Chondrocyte (in vitro differentiated cells): ENCODE measurements around the gene SHISA9. TPM values are rescaled to one million over a fixed set of nuclear protein-coding genes. Genes with fewer than 3 reads are reported as not detected.

ENCODE experiments used
- DNase-seq: peaks from one replicate; pipeline ENCODE4 v3.0.0; 2021; ENCODE audit warnings: mixed read lengths, low spot score
- H3K27ac Mint-ChIP-seq: one replicate; pipeline ENCODE4 v1.8.0; 2021; ENCODE audit warnings: mild to moderate bottlenecking, moderate library complexity, mixed read lengths; ENCODE audit not compliant: unreplicated experiment
- H3K27me3 Mint-ChIP-seq: 2 replicates; pipeline ENCODE4 v1.8.0; 2021; ENCODE audit warnings: low read depth, mixed read lengths
- H3K36me3 Mint-ChIP-seq: 2 replicates; pipeline ENCODE4 v1.8.0; 2021; ENCODE audit warnings: low read depth, mixed read lengths
- H3K4me1 Mint-ChIP-seq: 2 replicates; pipeline ENCODE4 v1.8.0; 2021; ENCODE audit warnings: low read depth, mild to moderate bottlenecking, mixed read lengths
- H3K4me3 Mint-ChIP-seq: one replicate; pipeline ENCODE4 v1.8.0; 2021; ENCODE audit warnings: mild to moderate bottlenecking, moderate library complexity, mixed read lengths; ENCODE audit not compliant: unreplicated experiment
- H3K9me3 Mint-ChIP-seq: 2 replicates; pipeline ENCODE4 v1.8.0; 2021; ENCODE audit warnings: low read depth, mixed read lengths
- CTCF ChIP-seq: fragments of 200-600 bp; sonication (generic); IDR thresholded peaks from 2 replicates; pipeline ENCODE4 v1.5.0; 2021; ENCODE audit warnings: antibody characterized with exemption, mild to moderate bottlenecking, moderate library complexity
- total RNA-seq: library from RNA; stranded (reverse); gene quantifications from 3 replicates; pipeline ENCODE4 v1.2.1, GENCODE V29; 2021

SHISA9 gene
- total RNA-seq, 1 donor from 2014 or later: 1.6 TPM

GRCh38 chr16:13105427-13105826, 204.0 kb downstream of the SHISA9 start:
- no peak for TF ChIP-seq CTCF
- DNase-seq: no peak
- H3K4me3 Mint-ChIP-seq: no peak overlapping the region
- no peaks in the 10 kb centered on the region for H3K27me3 Mint-ChIP-seq
- H3K9me3 Mint-ChIP-seq: peaks cover 20% of the 10 kb centered on the region
- H3K27ac Mint-ChIP-seq: no peak overlapping the region
- H3K4me1 Mint-ChIP-seq: peaks cover 5% of the 10 kb centered on the region
- H3K36me3 Mint-ChIP-seq: no peaks in the 10 kb centered on the region

DNA sequence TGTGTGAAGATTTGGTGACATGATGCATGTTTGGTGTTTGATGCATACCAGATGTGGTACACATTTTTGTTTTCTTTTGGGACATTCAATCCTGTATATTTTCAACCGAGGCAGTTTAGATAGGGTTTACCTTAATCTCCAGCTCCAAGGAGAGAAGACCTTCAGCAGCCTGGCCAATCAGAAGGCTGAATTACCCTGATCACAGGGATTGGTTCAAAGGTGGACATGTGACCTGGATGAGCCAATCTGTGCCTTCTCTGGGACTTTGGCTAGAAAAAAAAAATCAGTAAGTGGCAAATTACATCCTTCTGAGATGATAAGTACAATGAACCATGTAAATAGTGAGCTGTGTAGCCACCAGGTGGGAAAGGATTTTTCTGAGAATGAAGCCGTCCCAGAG, 205.1 kb downstream of the SHISA9 start:
- TF ChIP-seq CTCF: no peak
- DNase-seq: no peak
- Mint-ChIP-seq H3K4me1 (peaks cover 13% of the 10 kb centered on the region), H3K36me3 (no peaks in the 10 kb centered on the region), H3K27ac (no peak overlapping the region), H3K4me3 (no peak overlapping the region), H3K27me3 (no peaks in the 10 kb centered on the region), H3K9me3 (peaks cover 20% of the 10 kb centered on the region)

DNA sequence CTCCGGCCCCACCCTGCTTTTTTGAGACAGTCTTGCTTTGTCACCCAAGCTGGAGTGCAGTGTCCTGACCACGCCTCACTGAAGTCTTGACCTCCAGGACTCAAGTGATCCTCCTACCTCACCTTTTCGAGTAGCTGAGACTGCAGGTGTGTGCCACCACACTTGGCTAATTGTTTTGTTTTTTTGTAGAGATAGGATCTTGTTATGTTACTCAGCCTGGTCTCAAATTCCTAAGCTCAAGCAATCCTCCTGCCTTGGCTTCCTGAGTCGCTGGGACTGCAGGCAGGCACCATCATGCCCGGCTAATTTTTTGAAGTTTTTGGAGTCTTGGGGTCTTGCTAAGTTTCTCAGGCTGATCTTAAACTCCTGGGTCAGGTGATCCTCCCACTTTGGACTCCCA, 206.7 kb downstream of the SHISA9 start:
- no peaks in the 10 kb centered on the region for H3K27me3 Mint-ChIP-seq
- peaks cover 20% of the 10 kb centered on the region for H3K9me3 Mint-ChIP-seq
- H3K27ac Mint-ChIP-seq: no peak overlapping the region
- no peak overlapping the region for H3K4me3 Mint-ChIP-seq
- no peaks in the 10 kb centered on the region for H3K36me3 Mint-ChIP-seq
- TF ChIP-seq CTCF: no peak
- H3K4me1 Mint-ChIP-seq: peaks cover 17% of the 10 kb centered on the region
- no peak for DNase-seq

GRCh38 chr16:13109171-13109570, 207.8 kb downstream of the SHISA9 start:
- H3K9me3 Mint-ChIP-seq: peaks cover 14% of the 10 kb centered on the region
- H3K27ac Mint-ChIP-seq: no peak overlapping the region
- H3K36me3 Mint-ChIP-seq: no peaks in the 10 kb centered on the region
- H3K27me3 Mint-ChIP-seq: no peaks in the 10 kb centered on the region
- no peak for TF ChIP-seq CTCF
- H3K4me1 Mint-ChIP-seq: peaks cover 17% of the 10 kb centered on the region
- no peak for DNase-seq
- no peak overlapping the region for H3K4me3 Mint-ChIP-seq

GRCh38 chr16:13110124-13110796, 208.9 kb downstream of the SHISA9 start:
- Mint-ChIP-seq H3K27ac (peak overlapping the region; percentile 96), H3K27me3 (no peaks in the 10 kb centered on the region), H3K36me3 (no peaks in the 10 kb centered on the region), H3K4me3 (peak overlapping the region; percentile 31), H3K4me1 (peaks cover 17% of the 10 kb centered on the region), H3K9me3 (peaks cover 15% of the 10 kb centered on the region)
- TF ChIP-seq CTCF: no peak
- no peak for DNase-seq
